ENCODE results near the gene CNTN1.

CNTN1 gene

GRCh38 chr12:40963751-40964150 is 271.5 kb downstream of the CNTN1 start:
- H3K18ac ChIP-seq (ENCODE audit: low read length) = no peak overlapping the region
- DNase-seq = no peak
- H3K27ac ChIP-seq (ENCODE audit: low read depth, low read length) = no peak overlapping the region
- no peak overlapping the region for H4K5ac ChIP-seq (ENCODE audit: low read length)
- no peak overlapping the region for H3K9ac ChIP-seq (ENCODE audit: low read length)
- no peak overlapping the region for H3K56ac ChIP-seq (ENCODE audit: low read length)
- no peaks in the 10 kb centered on the region for H3K79me2 ChIP-seq (ENCODE audit: control insufficient read depth, insufficient read depth, low read length)
- H3K4ac ChIP-seq (ENCODE audit: low read depth, low read length) = no peak overlapping the region
- H3K36me3 ChIP-seq (ENCODE audit: control insufficient read depth, insufficient read depth, low read length) = no peaks in the 10 kb centered on the region
- no peaks in the 10 kb centered on the region for H3K4me1 ChIP-seq (ENCODE audit: control insufficient read depth, low read depth, low read length)
- H3K4me2 ChIP-seq (ENCODE audit: low read length) = no peak overlapping the region
- H3K27me3 ChIP-seq (ENCODE audit: insufficient read depth, low read length, poor library complexity) = no peaks in the 10 kb centered on the region
- no peak overlapping the region for H2BK15ac ChIP-seq (replicated peaks; ENCODE audit: low read depth)
- no peak overlapping the region for H3K4me3 ChIP-seq (ENCODE audit: low read length)
- H2BK5ac ChIP-seq (ENCODE audit: low read length) = no peak overlapping the region
- H4K8ac ChIP-seq (ENCODE audit: low read depth, low read length) = no peak overlapping the region
- no peak overlapping the region for H2BK120ac ChIP-seq (ENCODE audit: low read depth, low read length)
- WGBS (ENCODE audit: extremely low coverage, insufficient coverage, low lambda C conversion rate) = no CpG with 5 or more reads among the region's 2 CpGs
- H3K23ac ChIP-seq (ENCODE audit: low read length) = no peak overlapping the region
- no peak overlapping the region for H2AK5ac ChIP-seq (ENCODE audit: low read length)
- H3K79me1 ChIP-seq (ENCODE audit: low read length) = no peaks in the 10 kb centered on the region

GRCh38 chr12:40969796-40970195 is 277.6 kb downstream of the CNTN1 start:
- H3K27me3 ChIP-seq (ENCODE audit: insufficient read depth, low read length, poor library complexity) = no peaks in the 10 kb centered on the region
- H4K8ac ChIP-seq (ENCODE audit: low read depth, low read length) = no peak overlapping the region
- H3K4me2 ChIP-seq (ENCODE audit: low read length) = no peak overlapping the region
- no peak overlapping the region for H2BK15ac ChIP-seq (replicated peaks; ENCODE audit: low read depth)
- no peak overlapping the region for H3K4ac ChIP-seq (ENCODE audit: low read depth, low read length)
- no peak overlapping the region for H4K5ac ChIP-seq (ENCODE audit: low read length)
- no CpG with 5 or more reads among the region's 6 CpGs for WGBS (ENCODE audit: extremely low coverage, insufficient coverage, low lambda C conversion rate)
- no peaks in the 10 kb centered on the region for H3K36me3 ChIP-seq (ENCODE audit: control insufficient read depth, insufficient read depth, low read length)
- DNase-seq = peak; percentile 47
- no peaks in the 10 kb centered on the region for H3K79me1 ChIP-seq (ENCODE audit: low read length)
- H3K4me1 ChIP-seq (ENCODE audit: control insufficient read depth, low read depth, low read length) = no peaks in the 10 kb centered on the region
- no peak overlapping the region for H2BK120ac ChIP-seq (ENCODE audit: low read depth, low read length)
- no peak overlapping the region for H3K27ac ChIP-seq (ENCODE audit: low read depth, low read length)
- no peak overlapping the region for H3K4me3 ChIP-seq (ENCODE audit: low read length)
- no peaks in the 10 kb centered on the region for H3K79me2 ChIP-seq (ENCODE audit: control insufficient read depth, insufficient read depth, low read length)
- no peak overlapping the region for H2BK5ac ChIP-seq (ENCODE audit: low read length)
- H3K9ac ChIP-seq (ENCODE audit: low read length) = no peak overlapping the region
- no peak overlapping the region for H3K18ac ChIP-seq (ENCODE audit: low read length)
- no peak overlapping the region for H3K23ac ChIP-seq (ENCODE audit: low read length)
- H2AK5ac ChIP-seq (ENCODE audit: low read length) = no peak overlapping the region
- H3K56ac ChIP-seq (ENCODE audit: low read length) = no peak overlapping the region

GRCh38 chr12:40970320-40970907 is 278.2 kb downstream of the CNTN1 start:
- no peak overlapping the region for H3K56ac ChIP-seq (ENCODE audit: low read length)
- no peak overlapping the region for H3K18ac ChIP-seq (ENCODE audit: low read length)
- no peaks in the 10 kb centered on the region for H3K36me3 ChIP-seq (ENCODE audit: control insufficient read depth, insufficient read depth, low read length)
- no peak overlapping the region for H4K5ac ChIP-seq (ENCODE audit: low read length)
- no peak overlapping the region for H4K8ac ChIP-seq (ENCODE audit: low read depth, low read length)
- no CpG with 5 or more reads among the region's 5 CpGs for WGBS (ENCODE audit: extremely low coverage, insufficient coverage, low lambda C conversion rate)
- no peak overlapping the region for H2BK5ac ChIP-seq (ENCODE audit: low read length)
- no peak overlapping the region for H2BK15ac ChIP-seq (replicated peaks; ENCODE audit: low read depth)
- no peak overlapping the region for H2AK5ac ChIP-seq (ENCODE audit: low read length)
- H3K79me1 ChIP-seq (ENCODE audit: low read length) = no peaks in the 10 kb centered on the region
- no peak overlapping the region for H3K4me2 ChIP-seq (ENCODE audit: low read length)
- no peak overlapping the region for H3K27ac ChIP-seq (ENCODE audit: low read depth, low read length)
- no peaks in the 10 kb centered on the region for H3K79me2 ChIP-seq (ENCODE audit: control insufficient read depth, insufficient read depth, low read length)
- no peaks in the 10 kb centered on the region for H3K4me1 ChIP-seq (ENCODE audit: control insufficient read depth, low read depth, low read length)
- no peak overlapping the region for H2BK120ac ChIP-seq (ENCODE audit: low read depth, low read length)
- H3K23ac ChIP-seq (ENCODE audit: low read length) = no peak overlapping the region
- H3K4ac ChIP-seq (ENCODE audit: low read depth, low read length) = no peak overlapping the region
- H3K27me3 ChIP-seq (ENCODE audit: insufficient read depth, low read length, poor library complexity) = no peaks in the 10 kb centered on the region
- H3K4me3 ChIP-seq (ENCODE audit: low read length) = no peak overlapping the region
- no peak overlapping the region for H3K9ac ChIP-seq (ENCODE audit: low read length)
- peak; percentile 31 for DNase-seq

- Histone ChIP-seq H3K36me3 (ENCODE audit: control insufficient read depth, insufficient read depth, low read length) (no peaks in the 10 kb centered on the region), H3K9ac (ENCODE audit: low read length) (no peak overlapping the region), H3K4me1 (ENCODE audit: control insufficient read depth, low read depth, low read length) (no peaks in the 10 kb centered on the region), H3K4me3 (ENCODE audit: low read length) (no peak overlapping the region), H3K27ac (ENCODE audit: low read depth, low read length) (no peak overlapping the region), H3K27me3 (ENCODE audit: insufficient read depth, low read length, poor library complexity) (no peaks in the 10 kb centered on the region), H3K79me1 (ENCODE audit: low read length) (no peaks in the 10 kb centered on the region), H2BK5ac (ENCODE audit: low read length) (no peak overlapping the region), H2BK15ac (replicated peaks; ENCODE audit: low read depth) (no peak overlapping the region), H4K5ac (ENCODE audit: low read length) (no peak overlapping the region), H2BK120ac (ENCODE audit: low read depth, low read length) (no peak overlapping the region), H4K8ac (ENCODE audit: low read depth, low read length) (no peak overlapping the region), H3K79me2 (ENCODE audit: control insufficient read depth, insufficient read depth, low read length) (no peaks in the 10 kb centered on the region), H3K4me2 (ENCODE audit: low read length) (no peak overlapping the region), H2AK5ac (ENCODE audit: low read length) (no peak overlapping the region), H3K23ac (ENCODE audit: low read length) (no peak overlapping the region), H3K4ac (ENCODE audit: low read depth, low read length) (no peak overlapping the region), H3K18ac (ENCODE audit: low read length) (no peak overlapping the region), H3K56ac (ENCODE audit: low read length) (no peak overlapping the region)
- no CpG with 5 or more reads among the region's 2 CpGs for WGBS (ENCODE audit: extremely low coverage, insufficient coverage, low lambda C conversion rate)
- no peak for DNase-seq
These were observed 279.7 kb downstream of the CNTN1 start for GRCh38 chr12:40971911-40972310.

- Histone ChIP-seq H4K5ac (ENCODE audit: low read length) (no peak overlapping the region), H3K23ac (ENCODE audit: low read length) (no peak overlapping the region), H2BK15ac (replicated peaks; ENCODE audit: low read depth) (no peak overlapping the region), H3K79me1 (ENCODE audit: low read length) (no peaks in the 10 kb centered on the region), H3K4me2 (ENCODE audit: low read length) (no peak overlapping the region), H3K36me3 (ENCODE audit: control insufficient read depth, insufficient read depth, low read length) (no peaks in the 10 kb centered on the region), H3K56ac (ENCODE audit: low read length) (no peak overlapping the region), H3K4me1 (ENCODE audit: control insufficient read depth, low read depth, low read length) (no peaks in the 10 kb centered on the region), H2BK120ac (ENCODE audit: low read depth, low read length) (no peak overlapping the region), H3K9ac (ENCODE audit: low read length) (no peak overlapping the region), H2AK5ac (ENCODE audit: low read length) (no peak overlapping the region), H4K8ac (ENCODE audit: low read depth, low read length) (no peak overlapping the region), H3K27ac (ENCODE audit: low read depth, low read length) (no peak overlapping the region), H3K4me3 (ENCODE audit: low read length) (no peak overlapping the region), H3K27me3 (ENCODE audit: insufficient read depth, low read length, poor library complexity) (no peaks in the 10 kb centered on the region), H3K18ac (ENCODE audit: low read length) (no peak overlapping the region), H3K79me2 (ENCODE audit: control insufficient read depth, insufficient read depth, low read length) (no peaks in the 10 kb centered on the region), H2BK5ac (ENCODE audit: low read length) (no peak overlapping the region), H3K4ac (ENCODE audit: low read depth, low read length) (no peak overlapping the region)
- no peak for DNase-seq
- WGBS (ENCODE audit: extremely low coverage, insufficient coverage, low lambda C conversion rate) = no CpG with 5 or more reads among the region's 4 CpGs
These were observed 284.3 kb downstream of the CNTN1 start for GRCh38 chr12:40976546-40976945.

- Histone ChIP-seq H3K9ac (ENCODE audit: low read length) (no peak overlapping the region), H2BK5ac (ENCODE audit: low read length) (no peak overlapping the region), H2BK120ac (ENCODE audit: low read depth, low read length) (no peak overlapping the region), H3K79me2 (ENCODE audit: control insufficient read depth, insufficient read depth, low read length) (no peaks in the 10 kb centered on the region), H2BK15ac (replicated peaks; ENCODE audit: low read depth) (no peak overlapping the region), H3K56ac (ENCODE audit: low read length) (no peak overlapping the region), H3K27ac (ENCODE audit: low read depth, low read length) (no peak overlapping the region), H3K79me1 (ENCODE audit: low read length) (no peaks in the 10 kb centered on the region), H3K4me3 (ENCODE audit: low read length) (no peak overlapping the region), H4K8ac (ENCODE audit: low read depth, low read length) (no peak overlapping the region), H4K5ac (ENCODE audit: low read length) (no peak overlapping the region), H2AK5ac (ENCODE audit: low read length) (no peak overlapping the region), H3K4me2 (ENCODE audit: low read length) (no peak overlapping the region), H3K4ac (ENCODE audit: low read depth, low read length) (no peak overlapping the region), H3K4me1 (ENCODE audit: control insufficient read depth, low read depth, low read length) (no peaks in the 10 kb centered on the region), H3K23ac (ENCODE audit: low read length) (no peak overlapping the region), H3K36me3 (ENCODE audit: control insufficient read depth, insufficient read depth, low read length) (no peaks in the 10 kb centered on the region), H3K18ac (ENCODE audit: low read length) (no peak overlapping the region), H3K27me3 (ENCODE audit: insufficient read depth, low read length, poor library complexity) (no peaks in the 10 kb centered on the region)
- DNase-seq = no peak
These were observed 288.3 kb downstream of the CNTN1 start for GRCh38 chr12:40980427-40980961.
